Mesendoderm (in vitro differentiated cells): ENCODE data around the gene STEAP3.

ENCODE experiments used
- DNase-seq: peaks from one replicate; pipeline ENCODE4 v3.0.0; 2013
- H2AK5ac ChIP-seq: 2 replicates; pipeline ENCODE4 v1.6.1; 2013; ENCODE audit warnings: low read length, inconsistent platforms
- H2BK120ac ChIP-seq: 2 replicates; pipeline ENCODE4 v1.6.1; 2013; ENCODE audit warnings: low read depth, mild to moderate bottlenecking, low read length, moderate library complexity, mixed read lengths
- H2BK15ac ChIP-seq: replicated peaks from 2 replicates; pipeline ENCODE4 v1.6.1; 2013; ENCODE audit warnings: low read depth, mild to moderate bottlenecking, moderate library complexity
- H2BK5ac ChIP-seq: 2 replicates; pipeline ENCODE4 v1.6.1; 2013; ENCODE audit warnings: low read length, inconsistent platforms
- H3K18ac ChIP-seq: 2 replicates; pipeline ENCODE4 v1.6.1; 2013; ENCODE audit warnings: mild to moderate bottlenecking, low read length, mixed read lengths
- H3K23ac ChIP-seq: one replicate; pipeline ENCODE4 v1.6.1; 2013; ENCODE audit warnings: low read length
- H3K27ac ChIP-seq: 2 replicates; pipeline ENCODE4 v1.5.1; 2013; ENCODE audit warnings: low read depth, mild to moderate bottlenecking, inconsistent platforms, low read length, moderate library complexity
- H3K27me3 ChIP-seq: 2 replicates; pipeline ENCODE4 v1.6.1; 2013; ENCODE audit warnings: low read length, control low read depth, mild to moderate bottlenecking, inconsistent platforms; ENCODE audit not compliant: insufficient read depth, poor library complexity
- H3K36me3 ChIP-seq: 2 replicates; pipeline ENCODE4 v1.6.1; 2013; ENCODE audit warnings: low read length, inconsistent platforms; ENCODE audit not compliant: control insufficient read depth, insufficient read depth
- H3K4ac ChIP-seq: one replicate; pipeline ENCODE4 v1.6.1; 2013; ENCODE audit warnings: low read depth, mild to moderate bottlenecking, low read length, moderate library complexity
- H3K4me1 ChIP-seq: 2 replicates; pipeline ENCODE4 v1.6.1; 2013; ENCODE audit warnings: low read depth, low read length, inconsistent platforms; ENCODE audit not compliant: control insufficient read depth
- H3K4me2 ChIP-seq: 2 replicates; pipeline ENCODE4 v1.6.1; 2013; ENCODE audit warnings: low read length
- H3K4me3 ChIP-seq: 2 replicates; pipeline ENCODE4 v1.5.1; 2013; ENCODE audit warnings: mild to moderate bottlenecking, low read length
- H3K56ac ChIP-seq: one replicate; pipeline ENCODE4 v1.6.1; 2013; ENCODE audit warnings: low read length
- H3K79me1 ChIP-seq: 2 replicates; pipeline ENCODE4 v1.6.1; 2013; ENCODE audit warnings: low read length, inconsistent platforms
- H3K79me2 ChIP-seq: 2 replicates; pipeline ENCODE4 v1.6.1; 2013; ENCODE audit warnings: mild to moderate bottlenecking, low read length; ENCODE audit not compliant: control insufficient read depth, insufficient read depth
- H3K9ac ChIP-seq: 2 replicates; pipeline ENCODE4 v1.6.1; 2013; ENCODE audit warnings: low read length, inconsistent platforms
- H4K5ac ChIP-seq: one replicate; pipeline ENCODE4 v1.6.1; 2013; ENCODE audit warnings: low read length
- H4K8ac ChIP-seq: one replicate; pipeline ENCODE4 v1.6.1; 2013; ENCODE audit warnings: low read depth, mild to moderate bottlenecking, control low read depth, low read length, moderate library complexity
- WGBS: extraction: QIAGEN DNeasy Blood & Tissue Kit; methylation state at CpG from one replicate; pipeline ENCODE4 v1.1.7; 2013; ENCODE audit warnings: low lambda C conversion rate, missing lambda C conversion rate; ENCODE audit not compliant: insufficient coverage; ENCODE audit errors: extremely low coverage; 5-methylcytosine and 5-hydroxymethylcytosine counted together

The STEAP3 gene

DNA sequence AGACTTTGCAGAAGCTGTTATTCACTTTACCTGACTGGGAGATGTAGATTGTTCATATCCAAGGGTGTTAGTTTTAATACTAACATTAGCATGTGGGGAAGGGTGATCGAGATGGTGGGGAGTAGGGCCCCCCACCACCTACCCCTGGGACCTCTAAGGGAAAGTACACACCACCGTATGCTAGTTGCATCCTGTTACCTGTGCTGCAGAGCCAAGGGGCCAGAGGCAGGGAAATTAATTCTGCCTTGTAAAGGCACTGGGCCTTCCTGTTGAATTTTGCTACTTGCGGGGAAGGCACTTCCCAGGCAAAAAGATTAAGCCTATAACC is 9.0 kb downstream of the STEAP3 start:
- no peak overlapping the region for H3K56ac ChIP-seq
- H3K9ac ChIP-seq, result no peak overlapping the region
- H3K4me3 ChIP-seq, result no peak overlapping the region
- H2BK120ac ChIP-seq, result no peak overlapping the region
- H3K36me3 ChIP-seq, result no peaks in the 10 kb centered on the region
- H3K4me2 ChIP-seq, result no peak overlapping the region
- H3K4ac ChIP-seq, result no peak overlapping the region
- H3K79me2 ChIP-seq, result no peaks in the 10 kb centered on the region
- H2AK5ac ChIP-seq, result no peak overlapping the region
- no peaks in the 10 kb centered on the region for H3K27me3 ChIP-seq
- WGBS, result no CpG with 5 or more reads among the region's 3 CpGs
- H2BK5ac ChIP-seq, result no peak overlapping the region
- no peak overlapping the region for H3K27ac ChIP-seq
- H3K79me1 ChIP-seq, result no peaks in the 10 kb centered on the region
- no peaks in the 10 kb centered on the region for H3K4me1 ChIP-seq
- no peak overlapping the region for H2BK15ac ChIP-seq
- no peak overlapping the region for H4K8ac ChIP-seq
- H3K18ac ChIP-seq, result no peak overlapping the region
- H3K23ac ChIP-seq, result no peak overlapping the region
- DNase-seq, result no peak
- H4K5ac ChIP-seq, result no peak overlapping the region

DNA sequence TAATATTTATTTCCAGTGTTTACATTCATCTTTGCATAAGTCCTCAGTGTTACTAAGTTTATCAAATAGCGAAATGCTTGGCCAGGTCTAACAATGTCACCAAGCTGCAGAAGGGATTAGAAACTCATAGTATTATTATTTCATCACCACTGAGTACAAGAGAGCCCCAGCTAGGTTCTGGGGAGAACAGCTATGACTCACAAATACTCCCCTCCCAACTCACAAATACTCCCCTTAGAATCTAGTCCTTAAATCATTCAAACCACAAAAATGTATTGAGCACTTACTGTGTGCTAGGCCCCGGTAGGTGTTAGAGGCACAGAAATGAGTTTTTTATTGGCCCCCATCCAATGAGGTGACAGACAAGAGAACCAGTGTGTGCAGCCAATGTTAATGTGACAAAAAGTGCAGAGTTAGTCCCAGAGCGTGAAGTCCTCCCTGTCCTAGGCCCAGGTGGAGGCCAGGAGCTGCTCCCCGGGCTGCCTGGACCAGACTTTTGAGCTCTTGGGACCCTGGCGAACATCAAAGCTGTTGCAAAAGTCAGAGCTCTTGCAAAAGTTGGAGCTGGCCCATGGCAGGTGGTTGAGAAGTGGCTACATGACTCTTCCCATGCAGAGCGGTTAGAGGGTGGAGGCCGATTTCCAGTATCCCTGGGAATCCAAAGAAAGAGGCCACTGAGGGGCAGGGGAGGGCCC is 9.8 kb downstream of the STEAP3 start:
- Histone ChIP-seq H2AK5ac (no peak overlapping the region), H3K23ac (no peak overlapping the region), H3K9ac (no peak overlapping the region), H3K36me3 (no peaks in the 10 kb centered on the region), H3K27ac (no peak overlapping the region), H3K4ac (no peak overlapping the region), H3K18ac (no peak overlapping the region), H4K5ac (no peak overlapping the region), H4K8ac (no peak overlapping the region), H3K56ac (no peak overlapping the region), H3K79me2 (no peaks in the 10 kb centered on the region), H3K4me3 (no peak overlapping the region), H3K4me1 (no peaks in the 10 kb centered on the region), H2BK5ac (no peak overlapping the region), H3K4me2 (no peak overlapping the region), H2BK120ac (no peak overlapping the region), H3K27me3 (no peaks in the 10 kb centered on the region), H3K79me1 (no peaks in the 10 kb centered on the region), H2BK15ac (no peak overlapping the region)
- WGBS, result no CpG with 5 or more reads among the region's 7 CpGs
- no peak for DNase-seq

DNA sequence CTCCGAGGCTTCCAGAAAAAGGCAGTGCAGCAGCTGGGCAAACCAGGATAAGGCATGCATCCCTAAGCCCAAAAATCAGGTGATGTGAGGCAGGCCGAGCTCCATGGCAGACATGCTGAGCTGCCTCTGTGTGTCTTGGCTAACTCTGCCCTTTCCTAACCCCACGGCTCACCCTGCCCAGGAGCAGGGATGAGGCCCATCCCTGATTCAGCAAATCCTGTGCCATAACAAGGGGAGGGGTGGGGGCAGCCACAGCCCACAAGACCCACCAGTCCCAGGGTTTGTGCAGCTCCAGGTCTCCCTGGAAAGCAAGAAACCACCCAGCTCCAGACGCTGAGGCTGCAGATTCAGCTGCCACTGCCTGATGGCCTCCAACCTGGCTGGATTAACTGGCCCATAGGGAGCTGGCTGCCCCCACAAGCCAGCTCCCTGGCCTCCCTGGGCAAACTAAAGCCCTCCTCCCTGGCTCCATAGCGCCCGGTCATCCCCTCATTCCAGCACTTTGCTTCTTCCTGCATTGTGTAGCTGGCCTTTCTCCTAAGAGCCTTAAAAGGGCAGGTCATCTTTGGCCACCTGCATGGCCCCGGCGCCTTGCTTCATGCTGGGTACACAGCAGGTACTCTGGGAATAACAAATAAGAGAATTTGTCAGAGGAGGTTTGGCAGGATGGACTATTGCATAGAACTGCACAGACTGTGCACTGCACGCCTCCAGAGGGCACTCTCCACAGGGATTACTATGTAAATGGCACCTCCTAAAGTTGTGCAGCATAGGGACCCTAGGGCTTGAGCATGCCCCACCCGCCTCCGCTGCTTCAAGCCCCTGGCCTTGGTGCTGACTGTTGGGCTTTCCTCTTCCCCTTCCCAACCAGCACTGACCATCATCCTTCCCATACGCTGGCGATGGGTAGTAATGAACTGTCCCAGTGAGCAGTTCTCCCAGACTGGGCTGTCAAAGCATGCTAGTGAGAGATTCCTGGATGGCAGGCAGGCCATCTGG is 10.7 kb downstream of the STEAP3 start:
- H4K8ac ChIP-seq, result no peak overlapping the region
- H3K56ac ChIP-seq, result no peak overlapping the region
- H3K36me3 ChIP-seq, result no peaks in the 10 kb centered on the region
- H3K9ac ChIP-seq, result no peak overlapping the region
- H4K5ac ChIP-seq, result no peak overlapping the region
- no peak overlapping the region for H3K18ac ChIP-seq
- no CpG with 5 or more reads among the region's 13 CpGs for WGBS
- no peaks in the 10 kb centered on the region for H3K79me1 ChIP-seq
- no peak overlapping the region for H2BK15ac ChIP-seq
- no peak overlapping the region for H2BK120ac ChIP-seq
- H3K27ac ChIP-seq, result no peak overlapping the region
- H3K23ac ChIP-seq, result no peak overlapping the region
- no peak overlapping the region for H3K4me2 ChIP-seq
- H3K79me2 ChIP-seq, result no peaks in the 10 kb centered on the region
- H3K4me3 ChIP-seq, result no peak overlapping the region
- no peaks in the 10 kb centered on the region for H3K4me1 ChIP-seq
- DNase-seq, result peak; percentile 77
- H3K4ac ChIP-seq, result no peak overlapping the region
- no peak overlapping the region for H2BK5ac ChIP-seq
- no peaks in the 10 kb centered on the region for H3K27me3 ChIP-seq
- H2AK5ac ChIP-seq, result no peak overlapping the region

DNA sequence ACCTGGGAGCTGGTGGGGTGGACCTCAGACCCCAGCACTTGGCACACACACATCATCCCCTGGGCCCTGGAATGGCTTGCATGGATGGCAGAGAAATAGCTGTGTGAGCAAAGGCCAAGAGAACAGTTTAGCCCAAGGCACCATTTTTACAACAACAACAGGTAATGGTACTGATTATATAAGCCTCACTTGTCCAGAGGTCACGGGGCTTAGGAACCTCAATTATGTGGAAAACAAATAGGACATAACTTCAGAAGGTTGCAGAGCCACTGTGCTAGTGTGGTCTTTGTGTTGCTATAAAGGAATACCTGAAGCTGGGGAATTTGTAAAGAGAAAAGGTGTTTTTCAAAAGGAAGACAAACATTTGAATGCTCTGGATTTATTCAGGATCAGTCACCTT is 13.2 kb downstream of the STEAP3 start:
- Histone ChIP-seq H4K5ac (no peak overlapping the region), H3K79me1 (no peaks in the 10 kb centered on the region), H3K36me3 (no peaks in the 10 kb centered on the region), H2BK5ac (no peak overlapping the region), H2BK15ac (no peak overlapping the region), H2AK5ac (no peak overlapping the region), H3K18ac (no peak overlapping the region), H4K8ac (no peak overlapping the region), H3K4me1 (peaks cover 4% of the 10 kb centered on the region), H3K27ac (no peak overlapping the region), H3K23ac (no peak overlapping the region), H3K79me2 (no peaks in the 10 kb centered on the region), H3K56ac (no peak overlapping the region), H3K9ac (no peak overlapping the region), H3K4me2 (no peak overlapping the region), H3K4ac (no peak overlapping the region), H3K4me3 (no peak overlapping the region), H3K27me3 (no peaks in the 10 kb centered on the region), H2BK120ac (no peak overlapping the region)
- DNase-seq, result no peak
- no CpG with 5 or more reads among the region's 1 CpG for WGBS

DNA sequence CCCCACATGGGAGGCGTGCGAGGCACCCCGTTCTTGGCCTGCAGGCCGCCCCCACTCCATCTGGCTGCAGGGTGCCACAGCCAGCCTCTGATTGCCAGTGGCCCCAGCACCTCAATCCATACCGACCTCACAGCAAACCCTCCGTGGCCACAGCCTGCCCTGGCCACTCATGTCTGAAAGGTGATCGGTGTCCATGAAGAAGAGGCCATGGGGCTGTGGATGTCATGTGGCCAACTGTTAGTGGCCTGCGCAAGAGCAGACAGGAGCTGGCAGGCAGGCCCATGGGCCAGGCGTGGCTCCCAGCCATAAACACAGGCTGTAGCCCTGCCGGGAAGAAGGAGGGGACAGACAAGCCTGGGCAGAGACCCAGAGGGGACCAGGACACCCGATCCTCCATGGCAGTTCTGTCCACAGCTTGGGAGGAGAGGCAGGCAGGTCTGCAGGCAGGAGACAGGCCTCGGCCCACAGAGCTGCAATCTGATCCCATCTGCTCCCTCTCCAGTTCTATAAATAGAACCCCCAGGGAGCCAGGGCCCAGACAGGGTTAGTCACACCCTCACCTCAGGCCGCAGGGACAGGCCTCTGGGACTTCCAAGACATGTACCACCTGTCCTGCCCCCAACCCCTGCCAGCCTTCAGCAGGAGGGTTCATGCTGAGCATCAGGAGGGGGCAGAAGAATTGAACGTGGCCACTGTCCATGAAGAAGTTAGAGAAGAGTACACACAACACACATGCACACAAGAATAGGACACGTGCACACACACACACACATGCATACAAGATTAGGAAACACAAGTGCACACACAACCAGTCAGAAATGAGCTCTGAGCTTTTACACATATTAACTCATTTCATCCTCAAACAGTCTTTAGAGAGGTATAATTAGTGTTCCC is 16.9 kb downstream of the STEAP3 start:
- Histone ChIP-seq H3K9ac (peak overlapping the region; percentile 50), H2BK5ac (peak overlapping the region; percentile 45), H3K4me3 (no peak overlapping the region), H3K27me3 (no peaks in the 10 kb centered on the region), H3K4ac (no peak overlapping the region), H3K4me1 (peaks cover 4% of the 10 kb centered on the region), H3K79me2 (no peaks in the 10 kb centered on the region), H2BK15ac (no peak overlapping the region), H4K5ac (no peak overlapping the region), H3K79me1 (no peaks in the 10 kb centered on the region), H3K18ac (no peak overlapping the region), H3K27ac (no peak overlapping the region), H4K8ac (no peak overlapping the region), H2AK5ac (no peak overlapping the region), H3K23ac (no peak overlapping the region), H3K56ac (peak overlapping the region; percentile 67), H3K36me3 (no peaks in the 10 kb centered on the region), H2BK120ac (no peak overlapping the region), H3K4me2 (no peak overlapping the region)
- no CpG with 5 or more reads among the region's 15 CpGs for WGBS
- DNase-seq, result peak; percentile 59
